Endothelial cell of umbilical vein (primary cell): ENCODE results near the gene MAPK4. TPM values are rescaled to one million over a fixed set of nuclear protein-coding genes. Genes with fewer than 3 reads are reported as not detected.

Source experiments
- BruUV-seq: library from RNA; stranded (reverse); fragments of 400-500 nt; replicated peaks from 2 replicates; lab custom pipeline; 2021; lab: Mats Ljungman, UMichigan
- CTCF ChIA-PET: fragments of 300-600, 350-600 bp; sonication (Branson Sonifier 250); formaldehyde crosslinking; loops from one replicate; lab custom pipeline; 2021; ENCODE audit warnings: antibody characterized with exemption, inconsistent platforms; lab: Charles Lee
- POLR2A ChIA-PET: fragments of 300-600, 350-600 bp; sonication (Branson Sonifier 250); formaldehyde crosslinking; loops from one replicate; lab custom pipeline; 2021; ENCODE audit warnings: antibody characterized with exemption, inconsistent platforms; lab: Charles Lee
- DNase-seq: peaks from one replicate; pipeline ENCODE4 v3.0.0-alpha.2; 2011; ENCODE audit warnings: low read depth, low spot score
- FAIRE-seq: peaks from 2 replicates; lab custom pipeline; 2011; peaks lifted over from hg19 to GRCh38; lab: Jason Lieb, UNC
- H2AFZ ChIP-seq: 2 replicates; pipeline ENCODE4 v1.6.0; 2012; ENCODE audit warnings: low read depth, low read length, control low read depth, inconsistent platforms
- H3K27ac ChIP-seq: 2 replicates; pipeline ENCODE4 v1.5.1; 2011; ENCODE audit warnings: low read depth, mild to moderate bottlenecking, control low read depth, low read length, moderate library complexity; ENCODE audit not compliant: insufficient read depth
- H3K27me3 ChIP-seq, 2 experiments: 2 replicates each; pipeline versions ENCODE4 v1.6.0 to v1.6.1; 2011; ENCODE audit warnings: low read length in 2 of 2, mixed read lengths in 1 of 2; ENCODE audit not compliant: control insufficient read depth in 2 of 2, insufficient read depth in 2 of 2
- H3K36me3 ChIP-seq, 2 experiments: 2 replicates in 1 of 2; 3 replicates in 1 of 2; pipeline ENCODE4 v1.5.1; 2011; ENCODE audit warnings: low read length in 2 of 2, mild to moderate bottlenecking in 1 of 2, moderate library complexity in 1 of 2; ENCODE audit not compliant: control insufficient read depth in 2 of 2, insufficient read depth in 2 of 2; ENCODE audit errors: extremely low read depth in 1 of 2
- H3K4me1 ChIP-seq: 3 replicates; pipeline ENCODE4 v1.5.1; 2011; ENCODE audit warnings: mild to moderate bottlenecking, low read length; ENCODE audit not compliant: control insufficient read depth, insufficient read depth; ENCODE audit errors: extremely low read depth
- H3K4me2 ChIP-seq: 2 replicates; pipeline ENCODE4 v1.6.1; 2011; ENCODE audit warnings: low read length, control low read depth, mixed read lengths; ENCODE audit not compliant: insufficient read depth
- H3K4me3 ChIP-seq, 3 experiments: fragments of 200-600 bp in 1 of 3; sonication (generic), shearing (Covaris generic) in 1 of 3; replicated peaks in 1 of 3; 2 replicates each; pipeline ENCODE4 v1.5.1; 2011 to 2016; ENCODE audit warnings: control low read depth in 3 of 3, low read length in 3 of 3, mild to moderate bottlenecking in 2 of 3, inconsistent platforms in 1 of 3, low read depth in 1 of 3, moderate library complexity in 1 of 3; ENCODE audit not compliant: insufficient read depth in 1 of 3
- H3K79me2 ChIP-seq: 2 replicates; pipeline ENCODE4 v1.6.0; 2012; ENCODE audit warnings: low read length, inconsistent platforms; ENCODE audit not compliant: control insufficient read depth, insufficient read depth
- H3K9ac ChIP-seq: replicated peaks from 2 replicates; pipeline ENCODE3; 2011; ENCODE audit warnings: low read length, control low read depth; ENCODE audit not compliant: insufficient read depth; ENCODE audit errors: extremely low read depth
- H3K9me1 ChIP-seq: replicated peaks from 3 replicates; pipeline ENCODE4 v1.6.0; 2011; ENCODE audit warnings: mild to moderate bottlenecking, low read length; ENCODE audit not compliant: control insufficient read depth, insufficient read depth; ENCODE audit errors: extremely low read depth
- H3K9me3 ChIP-seq: replicated peaks from 2 replicates; pipeline ENCODE4 v1.5.1; 2012; ENCODE audit warnings: low read length, inconsistent platforms; ENCODE audit not compliant: control insufficient read depth, insufficient read depth
- H4K20me1 ChIP-seq: replicated peaks from 2 replicates; pipeline ENCODE3; 2011; ENCODE audit warnings: mild to moderate bottlenecking, low read length; ENCODE audit not compliant: control insufficient read depth, insufficient read depth; ENCODE audit errors: extremely low read depth
- EZH2 ChIP-seq: IDR thresholded peaks from 2 replicates; pipeline ENCODE4 v1.6.1; 2012; ENCODE audit warnings: borderline replicate concordance, low read depth, mild to moderate bottlenecking, moderate library complexity, low read length, inconsistent platforms; ENCODE audit not compliant: severe bottlenecking
- FOS ChIP-seq: IDR thresholded peaks from 2 replicates; pipeline ENCODE4 v1.6.1; 2011; ENCODE audit warnings: mild to moderate bottlenecking, low read length, moderate library complexity, borderline replicate concordance; ENCODE audit not compliant: insufficient read depth
- GATA2 ChIP-seq: IDR thresholded peaks from 2 replicates; pipeline ENCODE4 v1.7.0; 2011; ENCODE audit warnings: low read depth, mild to moderate bottlenecking, moderate library complexity, mixed read lengths, low read length; ENCODE audit not compliant: insufficient read length, insufficient read depth
- JUN ChIP-seq: IDR thresholded peaks from 2 replicates; pipeline ENCODE4 v1.6.1; 2011; ENCODE audit warnings: borderline replicate concordance, low read depth; ENCODE audit not compliant: insufficient read length, insufficient read depth
- MAX ChIP-seq: IDR thresholded peaks from 2 replicates; pipeline ENCODE4 v1.6.1; 2011; ENCODE audit not compliant: insufficient read depth, insufficient read length
- POLR2AphosphoS5 ChIP-seq: IDR thresholded peaks from 2 replicates; pipeline ENCODE4 v1.6.1; 2012; ENCODE audit warnings: low read depth, mild to moderate bottlenecking, control low read depth, low read length, moderate library complexity; ENCODE audit not compliant: insufficient read depth
- dilution Hi-C: fragments of 300-500 bp; cut with MboI; formaldehyde crosslinking; loops from one replicate; pipeline ENCODE4 v1.15.0; 2019; ENCODE audit warnings: low sequenced_read_pairs; ENCODE audit not compliant: extremely low pct_ligation_motif_present
- intact Hi-C: fragments of 100-400 bp; cut with micrococcal nuclease; formaldehyde crosslinking; loops from one replicate; pipeline ENCODE4 v1.10.0; 2022
- polyA plus RNA-seq, 4 experiments: library from polyadenylated mRNA; depleted of rRNA in 3 of 4; stranded (reverse) in 3 of 4; unstranded in 1 of 4; fragments of >200 nt; gene quantifications; 2 replicates each; pipeline versions ENCODE4 v1.2.1 to v1.2.3, GENCODE V29; 2011 to 2012; ENCODE audit warnings: missing spikeins in 1 of 4
- total RNA-seq: library from RNA; stranded (reverse); gene quantifications from 2 replicates; pipeline ENCODE4 v1.2.3, GENCODE V29; 2021

MAPK4 gene
- total and polyA plus RNA-seq, 2 donors (not counting 3 experiments of a cell fraction or from before 2014, with no cell fraction given), result not detected

DNA sequence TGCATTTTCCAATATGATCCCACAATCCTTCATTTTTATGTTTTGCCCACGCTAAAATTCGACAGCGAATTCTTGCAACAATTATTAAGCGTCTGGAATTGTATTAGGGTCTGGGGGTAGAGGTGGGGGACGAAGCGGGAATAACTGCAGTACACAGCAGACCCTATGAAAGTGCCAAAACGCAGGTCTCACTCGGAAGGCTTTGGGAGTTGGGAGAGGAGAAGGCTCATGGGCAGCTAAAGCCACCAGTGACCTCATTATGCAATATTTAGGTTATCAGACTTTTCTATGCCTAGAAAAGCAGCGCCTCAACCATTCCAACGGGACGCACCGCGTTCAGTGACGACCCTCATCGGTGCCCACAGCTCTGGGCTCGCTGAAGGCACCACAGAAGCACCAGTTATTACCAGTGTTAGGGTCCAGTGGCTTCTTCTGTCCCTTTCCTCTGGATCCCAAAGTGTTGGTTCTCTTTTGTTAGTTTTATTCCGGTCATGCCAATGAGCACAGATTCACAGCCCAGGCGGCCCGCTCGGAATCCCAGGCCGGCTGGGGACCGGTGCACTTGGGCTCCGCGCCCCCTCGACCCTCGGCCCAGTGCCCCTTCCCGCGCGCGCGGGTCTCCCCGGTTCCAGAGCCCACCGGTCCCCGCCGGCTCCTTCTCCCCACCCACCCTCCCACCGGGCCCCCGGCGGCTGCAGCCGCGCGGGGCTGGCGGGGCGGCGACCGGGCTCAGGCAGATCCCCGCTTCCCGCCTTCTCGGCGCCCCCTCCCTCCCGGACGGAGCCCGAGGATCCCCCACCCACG is 737 bp upstream of the MAPK4 start:
- POLR2A ChIA-PET, result no interaction called here
- H3K9me3 ChIP-seq, result no peaks in the 10 kb centered on the region
- CTCF ChIA-PET, result no interaction called here
- H3K79me2 ChIP-seq, result no peaks in the 10 kb centered on the region
- no peaks in the 10 kb centered on the region for H4K20me1 ChIP-seq
- FAIRE-seq, result no peak
- no peaks in the 10 kb centered on the region for H3K9me1 ChIP-seq
- H3K4me1 ChIP-seq, result peaks cover 3% of the 10 kb centered on the region
- BruUV-seq, result no TSS peak
- TF ChIP-seq MAX (no peak), POLR2AphosphoS5 (no peak), GATA2 (no peak), JUN (no peak), FOS (no peak), EZH2 (peak; percentile 68)
- H3K27me3 ChIP-seq, result peaks cover 33 to 34% of the 10 kb centered on the region in 2 experiments
- H3K9ac ChIP-seq, result no peak overlapping the region
- dilution Hi-C loops (no loop called here), intact Hi-C loops (no loop called here)
- H3K4me3 ChIP-seq, result no peak overlapping the region
- no peak overlapping the region for H2AFZ ChIP-seq
- no peaks in the 10 kb centered on the region for H3K36me3 ChIP-seq
- no peak overlapping the region for H3K27ac ChIP-seq
- no peak for DNase-seq
- H3K4me2 ChIP-seq, result no peak overlapping the region
